Measurements from ENCODE around the gene NPAS4.

DNA sequence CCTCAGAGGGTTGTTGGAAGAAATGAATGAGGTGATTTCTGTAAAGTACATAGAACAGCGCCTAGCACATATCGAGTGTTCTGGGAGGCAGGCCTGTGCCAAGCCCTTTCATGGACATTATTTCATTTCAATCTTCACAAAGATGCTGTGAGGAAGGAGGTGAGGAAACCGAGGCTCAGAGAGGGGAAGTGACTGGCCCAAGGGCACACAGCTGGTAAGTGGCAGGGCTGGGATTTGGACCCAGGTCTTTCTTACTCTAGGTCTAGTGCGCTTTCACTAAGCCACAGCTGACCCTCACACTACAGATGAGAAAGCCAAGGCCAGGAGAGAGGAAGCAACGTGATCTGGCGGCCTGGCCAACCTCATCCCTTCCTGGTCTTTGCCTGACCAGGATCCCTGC is 47.9 kb downstream of the NPAS4 start:
- TF ChIP-seq, protein P1, sequence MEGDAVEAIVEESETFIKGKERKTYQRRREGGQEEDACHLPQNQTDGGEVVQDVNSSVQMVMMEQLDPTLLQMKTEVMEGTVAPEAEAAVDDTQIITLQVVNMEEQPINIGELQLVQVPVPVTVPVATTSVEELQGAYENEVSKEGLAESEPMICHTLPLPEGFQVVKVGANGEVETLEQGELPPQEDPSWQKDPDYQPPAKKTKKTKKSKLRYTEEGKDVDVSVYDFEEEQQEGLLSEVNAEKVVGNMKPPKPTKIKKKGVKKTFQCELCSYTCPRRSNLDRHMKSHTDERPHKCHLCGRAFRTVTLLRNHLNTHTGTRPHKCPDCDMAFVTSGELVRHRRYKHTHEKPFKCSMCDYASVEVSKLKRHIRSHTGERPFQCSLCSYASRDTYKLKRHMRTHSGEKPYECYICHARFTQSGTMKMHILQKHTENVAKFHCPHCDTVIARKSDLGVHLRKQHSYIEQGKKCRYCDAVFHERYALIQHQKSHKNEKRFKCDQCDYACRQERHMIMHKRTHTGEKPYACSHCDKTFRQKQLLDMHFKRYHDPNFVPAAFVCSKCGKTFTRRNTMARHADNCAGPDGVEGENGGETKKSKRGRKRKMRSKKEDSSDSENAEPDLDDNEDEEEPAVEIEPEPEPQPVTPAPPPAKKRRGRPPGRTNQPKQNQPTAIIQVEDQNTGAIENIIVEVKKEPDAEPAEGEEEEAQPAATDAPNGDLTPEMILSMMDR (conservative IDR thresholded peaks at IDR 0.05), result no peak
- no peak for TF ChIP-seq EZH2 (IDR thresholded peaks at IDR 0.05; ENCODE audit: low read depth)

All from PC-9 (cell line).